BLaER1 (cell line): ENCODE data around the gene ABCB4.
"Not testable (repeated sequence)": the region's sequence is repeated elsewhere in the genome, so short reads cannot be mapped to it uniquely, and the experiment has no call there.

ENCODE experiments used
- H3K27ac ChIP-seq: shearing (Covaris generic); formaldehyde crosslinking; 2 replicates; pipeline ENCODE4 v1.8.1; 2022
- H3K27me3 ChIP-seq: shearing (Covaris generic); formaldehyde crosslinking; 2 replicates; pipeline ENCODE4 v1.8.1; 2022
- H3K36me3 ChIP-seq: shearing (Covaris generic); formaldehyde crosslinking; 2 replicates; pipeline ENCODE4 v1.8.1; 2022
- H3K4me1 ChIP-seq: shearing (Covaris generic); formaldehyde crosslinking; 2 replicates; pipeline ENCODE4 v1.8.1; 2022
- H3K4me2 ChIP-seq: shearing (Covaris generic); formaldehyde crosslinking; 2 replicates; pipeline ENCODE4 v1.8.1; 2022
- H3K4me3 ChIP-seq: shearing (Covaris generic); formaldehyde crosslinking; 2 replicates; pipeline ENCODE4 v1.8.1; 2022
- H3K9ac ChIP-seq: shearing (Covaris generic); formaldehyde crosslinking; 2 replicates; pipeline ENCODE4 v1.8.1; 2022
- H3K9me3 ChIP-seq: shearing (Covaris generic); formaldehyde crosslinking; 2 replicates; pipeline ENCODE4 v1.8.1; 2022
- H4K20me1 ChIP-seq: shearing (Covaris generic); formaldehyde crosslinking; 2 replicates; pipeline ENCODE4 v1.8.1; 2022
- Cebpa-rat ChIP-seq: shearing (Covaris generic); IDR thresholded peaks from 2 replicates; pipeline ENCODE4 v1.8.1; 2022

The ABCB4 gene

GRCh38 chr7:87463982-87464381 is 11.5 kb downstream of the ABCB4 start:
- Histone ChIP-seq H4K20me1 (no peaks in the 10 kb centered on the region), H3K27me3 (no peaks in the 10 kb centered on the region), H3K36me3 (peaks cover 45% of the 10 kb centered on the region), H3K27ac (no peak overlapping the region), H3K4me2 (no peak overlapping the region), H3K4me3 (no peak overlapping the region), H3K4me1 (no peaks in the 10 kb centered on the region), H3K9ac (no peak overlapping the region), H3K9me3 (peaks cover 5% of the 10 kb centered on the region; the same call in 1 of the 2 replicates)
- no peak for TF ChIP-seq Cebpa-rat

- H3K9me3 ChIP-seq, H3K4me2 ChIP-seq, H3K9ac ChIP-seq, H3K4me1 ChIP-seq, H3K27me3 ChIP-seq, H3K27ac ChIP-seq, H4K20me1 ChIP-seq, H3K4me3 ChIP-seq: not testable (repeated sequence)
- peaks cover 57% of the 10 kb centered on the region for H3K36me3 ChIP-seq
Measured at GRCh38 chr7:87460444-87460843, 15.0 kb downstream of the ABCB4 start.

- peaks cover 52% of the 10 kb centered on the region for H3K36me3 ChIP-seq
- no peaks in the 10 kb centered on the region for H3K4me1 ChIP-seq
Measured at GRCh38 chr7:87459941-87460340, 15.5 kb downstream of the ABCB4 start.

DNA sequence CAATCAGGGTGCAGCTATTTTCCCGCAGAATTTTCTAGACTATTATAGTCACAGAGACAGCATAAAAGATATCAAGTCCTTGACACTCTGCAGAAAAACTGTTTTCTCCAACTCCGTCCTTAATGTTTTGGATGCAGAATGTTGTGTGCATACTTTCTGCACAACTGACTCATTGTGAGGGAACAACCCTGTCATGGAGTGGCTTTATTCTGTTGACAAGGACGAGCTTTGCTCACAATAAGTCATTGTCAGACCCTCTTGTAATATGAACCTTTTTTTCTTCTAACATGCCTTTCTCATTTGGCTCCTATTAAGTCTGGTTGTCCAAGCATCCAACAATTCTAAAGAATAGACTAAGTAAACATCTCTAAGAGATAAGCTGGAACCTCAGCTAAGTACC is 17.3 kb downstream of the ABCB4 start:
- H3K4me2 ChIP-seq, result no peak overlapping the region
- H3K9me3 ChIP-seq, result 0 out of 2 replicates have a peak, but pooled peaks cover 5% of the 10 kb centered on the region
- H3K36me3 ChIP-seq, result peaks cover 40% of the 10 kb centered on the region
- no peak for TF ChIP-seq Cebpa-rat
- no peak overlapping the region for H3K27ac ChIP-seq
- H3K4me3 ChIP-seq, result no peak overlapping the region
- no peaks in the 10 kb centered on the region for H3K4me1 ChIP-seq
- no peaks in the 10 kb centered on the region for H4K20me1 ChIP-seq
- H3K27me3 ChIP-seq, result no peaks in the 10 kb centered on the region
- no peak overlapping the region for H3K9ac ChIP-seq

More at GRCh38 chr7:87459941-87460340, 15.5 kb downstream of the ABCB4 start:
- Histone ChIP-seq H3K27me3 (no peaks in the 10 kb centered on the region), H3K4me2 (no peak overlapping the region), H4K20me1 (no peaks in the 10 kb centered on the region), H3K9me3 (0 out of 2 replicates have a peak, but pooled peaks cover 5% of the 10 kb centered on the region), H3K9ac (no peak overlapping the region), H3K27ac (no peak overlapping the region), H3K4me3 (no peak overlapping the region)
- no peak for TF ChIP-seq Cebpa-rat

- no peaks in the 10 kb centered on the region for H4K20me1 ChIP-seq
- TF ChIP-seq Cebpa-rat, result no peak
Measured at GRCh38 chr7:87456247-87456646, 19.2 kb downstream of the ABCB4 start.

GRCh38 chr7:87452279-87452678 is 23.2 kb downstream of the ABCB4 start:
- no peak overlapping the region for H3K27ac ChIP-seq

More at GRCh38 chr7:87456247-87456646, 19.2 kb downstream of the ABCB4 start:
- Histone ChIP-seq H3K4me2 (no peak overlapping the region), H3K9ac (no peak overlapping the region), H3K4me3 (no peak overlapping the region), H3K27me3 (no peaks in the 10 kb centered on the region), H3K36me3 (peaks cover 52% of the 10 kb centered on the region), H3K9me3 (0 out of 2 replicates have a peak, but pooled peaks cover 5% of the 10 kb centered on the region), H3K4me1 (no peaks in the 10 kb centered on the region), H3K27ac (no peak overlapping the region)

GRCh38 chr7:87451187-87451586 is 24.3 kb downstream of the ABCB4 start:
- no peaks in the 10 kb centered on the region for H4K20me1 ChIP-seq
- H3K27ac ChIP-seq, result no peak overlapping the region
- TF ChIP-seq Cebpa-rat, result no peak
- no peak overlapping the region for H3K4me3 ChIP-seq
- H3K9me3 ChIP-seq, result no peaks in the 10 kb centered on the region
- H3K36me3 ChIP-seq, result peaks cover 55% of the 10 kb centered on the region
- no peaks in the 10 kb centered on the region for H3K27me3 ChIP-seq
- no peak overlapping the region for H3K9ac ChIP-seq
- H3K4me2 ChIP-seq, result no peak overlapping the region
- no peaks in the 10 kb centered on the region for H3K4me1 ChIP-seq

More at GRCh38 chr7:87452279-87452678, 23.2 kb downstream of the ABCB4 start:
- H3K4me3 ChIP-seq, result no peak overlapping the region
- H4K20me1 ChIP-seq, result no peaks in the 10 kb centered on the region
- H3K9ac ChIP-seq, result no peak overlapping the region
- TF ChIP-seq Cebpa-rat, result no peak
- H3K4me2 ChIP-seq, result no peak overlapping the region
- peaks cover 47% of the 10 kb centered on the region for H3K36me3 ChIP-seq
- no peaks in the 10 kb centered on the region for H3K9me3 ChIP-seq
- no peaks in the 10 kb centered on the region for H3K4me1 ChIP-seq
- H3K27me3 ChIP-seq, result no peaks in the 10 kb centered on the region

DNA sequence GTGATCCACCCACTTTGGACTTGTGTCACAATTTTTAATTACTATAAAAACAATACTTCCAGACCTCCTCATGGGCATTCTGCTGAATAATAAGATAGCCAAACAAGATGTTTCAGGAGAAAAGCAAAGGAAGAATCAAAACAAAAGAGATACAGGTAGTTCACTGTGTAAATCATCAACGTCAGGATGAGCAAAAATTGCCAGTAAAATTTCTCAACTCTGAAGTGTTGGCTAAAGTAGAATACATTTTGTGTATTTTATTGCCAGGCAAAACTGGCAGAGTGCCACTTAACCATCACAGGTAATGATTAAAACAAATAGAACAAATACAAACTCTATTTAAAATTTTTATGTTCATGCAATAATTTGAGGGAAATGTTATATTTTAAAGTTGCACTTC is 24.8 kb downstream of the ABCB4 start:
- Histone ChIP-seq H3K9me3 (no peaks in the 10 kb centered on the region), H3K4me3 (no peak overlapping the region), H3K4me1 (no peaks in the 10 kb centered on the region)

DNA sequence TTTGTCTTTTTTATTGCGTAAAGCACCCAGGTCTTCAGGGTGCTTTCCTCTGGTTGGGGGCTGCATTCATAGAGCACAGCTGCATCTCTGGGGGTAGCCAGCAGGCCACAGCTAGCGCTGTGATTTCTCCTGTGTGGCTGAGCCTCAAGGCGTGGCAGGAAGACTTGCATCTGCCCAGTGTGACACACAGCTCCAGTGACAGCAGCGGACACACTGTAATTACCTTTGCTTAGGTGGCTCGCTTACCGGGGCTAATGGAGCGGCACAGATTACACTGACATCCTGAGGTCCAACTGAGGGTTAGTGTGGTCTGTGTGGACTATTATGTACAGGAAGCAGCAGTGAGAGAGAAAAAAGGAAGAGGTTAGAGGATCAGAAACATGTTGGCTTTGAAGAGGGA is 27.1 kb downstream of the ABCB4 start:
- Histone ChIP-seq H3K27me3 (no peaks in the 10 kb centered on the region), H3K9ac (no peak overlapping the region), H3K27ac (no peak overlapping the region), H3K4me3 (no peak overlapping the region), H3K36me3 (peaks cover 61% of the 10 kb centered on the region), H4K20me1 (no peaks in the 10 kb centered on the region), H3K4me1 (no peaks in the 10 kb centered on the region), H3K4me2 (no peak overlapping the region), H3K9me3 (no peaks in the 10 kb centered on the region)
- no peak for TF ChIP-seq Cebpa-rat

More for the DNA sequence above, 24.8 kb downstream of the ABCB4 start:
- H3K4me2 ChIP-seq, result no peak overlapping the region
- H3K27ac ChIP-seq, result no peak overlapping the region
- no peaks in the 10 kb centered on the region for H4K20me1 ChIP-seq
- H3K36me3 ChIP-seq, result peaks cover 58% of the 10 kb centered on the region
- no peak overlapping the region for H3K9ac ChIP-seq
- TF ChIP-seq Cebpa-rat, result no peak
- H3K27me3 ChIP-seq, result no peaks in the 10 kb centered on the region

GRCh38 chr7:87447116-87447635 is 28.3 kb downstream of the ABCB4 start:
- Histone ChIP-seq H3K4me3 (no peak overlapping the region), H3K9me3 (no peaks in the 10 kb centered on the region), H3K27me3 (no peaks in the 10 kb centered on the region), H3K4me1 (no peaks in the 10 kb centered on the region), H4K20me1 (no peaks in the 10 kb centered on the region), H3K36me3 (peaks cover 61% of the 10 kb centered on the region), H3K27ac (no peak overlapping the region), H3K9ac (no peak overlapping the region), H3K4me2 (no peak overlapping the region)
- TF ChIP-seq Cebpa-rat, result no peak

GRCh38 chr7:87445897-87446296 is 29.6 kb downstream of the ABCB4 start:
- H3K4me3 ChIP-seq, result no peak overlapping the region
- no peaks in the 10 kb centered on the region for H3K4me1 ChIP-seq
- H3K36me3 ChIP-seq, result peaks cover 48% of the 10 kb centered on the region
- no peak overlapping the region for H3K27ac ChIP-seq
- no peak overlapping the region for H3K4me2 ChIP-seq
- no peak for TF ChIP-seq Cebpa-rat
- no peak overlapping the region for H3K9ac ChIP-seq
- no peaks in the 10 kb centered on the region for H3K9me3 ChIP-seq
- no peaks in the 10 kb centered on the region for H3K27me3 ChIP-seq
- no peaks in the 10 kb centered on the region for H4K20me1 ChIP-seq
